GM19099 (cell line): Measurements from ENCODE around the gene TXK.

Experiments used
- POLR2A ChIP-seq: IDR thresholded peaks from 3 replicates; pipeline ENCODE4 v1.6.1; 2011; ENCODE audit warnings: low read depth; ENCODE audit not compliant: insufficient read length; ENCODE audit errors: extremely low read depth

TXK gene

DNA sequence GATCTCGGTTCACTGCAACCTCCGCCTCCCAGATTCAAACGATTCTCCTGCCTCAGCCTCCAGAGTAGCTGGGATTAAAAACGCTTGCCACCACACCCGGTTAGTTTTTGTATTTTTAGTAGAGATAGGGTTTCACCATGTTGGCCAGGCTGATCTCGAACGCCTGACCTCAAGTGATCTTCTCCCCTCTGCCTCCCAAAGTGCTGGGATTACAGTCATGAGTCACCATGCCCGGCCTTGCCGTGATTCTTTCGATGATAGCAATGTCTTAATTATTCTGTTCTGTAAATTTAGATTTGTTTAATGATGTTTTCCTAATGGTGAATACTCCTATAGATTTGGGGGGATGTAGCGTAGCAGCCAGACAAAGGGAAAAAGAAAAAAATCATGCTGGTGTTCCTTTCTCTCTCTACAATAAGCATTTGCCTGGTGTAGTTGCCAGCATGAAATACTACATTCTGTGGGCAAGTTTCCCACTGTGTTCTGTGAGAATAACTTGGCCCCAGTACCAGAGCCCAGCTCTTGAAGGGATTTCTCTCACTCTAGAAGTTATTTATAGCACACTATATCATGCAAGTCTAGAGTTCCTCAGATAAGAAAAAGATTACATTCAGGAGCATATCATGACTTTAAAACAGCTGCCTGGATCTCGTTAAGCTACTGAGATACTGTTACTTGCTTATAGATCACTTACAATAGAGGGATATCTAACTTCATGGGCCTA is 102.1 kb downstream of the TXK start:
- no peak for TF ChIP-seq POLR2A

DNA sequence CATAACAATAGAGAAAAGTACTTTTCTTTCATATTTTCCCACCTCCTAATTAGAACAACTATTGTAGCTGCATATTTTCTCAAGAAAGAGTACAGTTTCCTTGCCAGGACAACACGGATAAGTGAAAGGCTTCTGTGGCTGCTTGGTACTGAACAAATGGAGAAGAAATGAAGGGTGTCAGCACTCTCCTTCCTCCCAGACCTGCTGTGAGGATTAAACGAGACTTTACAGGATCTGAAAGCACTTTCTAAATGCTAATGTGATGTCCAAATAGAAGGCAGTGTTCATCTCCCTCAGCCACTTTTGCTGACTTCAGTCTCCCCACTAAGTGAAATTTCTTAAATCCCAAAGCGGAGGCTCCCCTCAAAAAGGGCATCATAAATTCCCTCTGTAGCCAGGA is 103.6 kb downstream of the TXK start:
- TF ChIP-seq POLR2A: no peak

DNA sequence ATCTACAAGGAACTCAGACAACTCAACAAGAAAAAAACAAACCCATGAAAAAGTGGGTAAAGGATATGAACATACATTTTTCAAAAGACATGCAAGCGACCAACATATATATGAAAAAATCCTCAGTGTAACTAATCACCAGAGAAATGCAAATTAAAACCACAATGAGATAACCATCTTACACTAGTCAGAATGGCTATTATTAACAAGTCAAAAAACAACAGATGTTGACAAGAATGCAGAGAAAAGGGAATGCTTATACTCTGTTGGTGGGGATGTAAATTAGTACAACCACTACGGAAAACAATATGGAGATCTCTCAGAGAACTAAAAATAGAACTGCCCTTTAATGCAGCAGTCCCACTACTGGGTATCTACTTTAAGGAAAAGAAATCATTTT is 105.4 kb downstream of the TXK start:
- TF ChIP-seq POLR2A: no peak

DNA sequence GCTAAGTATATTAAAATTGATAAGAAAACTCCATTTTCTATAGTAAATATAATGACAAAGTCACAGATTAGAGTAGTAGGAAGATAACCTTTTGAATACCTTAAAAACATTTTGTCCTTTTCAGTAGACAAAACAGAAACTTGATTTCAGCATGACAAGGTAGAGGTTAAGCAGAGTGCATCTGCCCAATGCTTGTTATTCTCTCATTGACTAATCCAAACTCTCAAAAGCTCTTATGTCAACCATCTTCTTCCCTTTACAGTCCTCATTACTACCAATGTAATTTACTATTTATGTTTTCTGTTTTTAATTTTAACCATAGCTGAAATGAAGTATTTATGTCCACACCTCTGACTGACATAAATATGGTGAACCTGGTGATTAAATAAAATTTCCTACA is 106.4 kb downstream of the TXK start:
- TF ChIP-seq POLR2A: no peak

DNA sequence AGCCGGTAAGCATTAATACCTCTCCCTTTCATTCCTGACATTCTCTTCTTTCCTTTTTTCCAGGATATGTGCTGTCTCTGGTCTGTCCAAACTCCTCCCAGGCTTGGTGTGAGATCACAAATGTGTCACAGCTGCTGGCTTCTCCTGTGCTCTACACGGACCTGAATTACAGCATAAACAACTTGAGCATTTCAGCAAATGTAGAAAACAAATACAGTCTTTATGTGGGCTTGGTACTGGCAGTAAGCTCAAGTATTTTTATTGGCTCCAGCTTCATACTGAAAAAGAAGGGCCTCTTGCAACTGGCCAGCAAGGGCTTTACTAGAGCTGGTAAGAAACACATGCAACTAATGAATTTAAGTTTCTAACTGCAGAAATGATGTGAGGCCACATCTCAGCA is 109.0 kb downstream of the TXK start:
- no peak for TF ChIP-seq POLR2A

DNA sequence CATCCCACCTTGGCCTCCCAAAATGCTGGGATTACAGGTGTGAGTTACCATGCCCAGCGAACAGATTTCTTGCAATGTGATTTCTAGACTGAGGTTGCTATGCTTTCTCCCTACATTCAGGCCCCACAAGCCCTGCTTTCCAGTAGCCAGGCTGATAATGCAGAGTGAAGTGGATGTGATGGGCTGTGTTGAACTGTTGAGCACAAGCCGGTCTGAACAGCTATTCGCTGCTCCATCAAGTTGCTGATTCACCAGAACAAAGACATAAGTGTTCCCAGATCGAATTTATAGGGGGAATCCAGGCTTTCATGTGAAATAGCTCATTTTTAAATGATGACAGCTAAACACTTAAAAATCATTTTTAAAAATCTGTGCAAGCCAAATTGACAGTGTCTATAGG is 109.5 kb downstream of the TXK start:
- no peak for TF ChIP-seq POLR2A

- TF ChIP-seq POLR2A: no peak
Measured at GRCh38 chr4:48022192-48022799, 111.8 kb downstream of the TXK start.

DNA sequence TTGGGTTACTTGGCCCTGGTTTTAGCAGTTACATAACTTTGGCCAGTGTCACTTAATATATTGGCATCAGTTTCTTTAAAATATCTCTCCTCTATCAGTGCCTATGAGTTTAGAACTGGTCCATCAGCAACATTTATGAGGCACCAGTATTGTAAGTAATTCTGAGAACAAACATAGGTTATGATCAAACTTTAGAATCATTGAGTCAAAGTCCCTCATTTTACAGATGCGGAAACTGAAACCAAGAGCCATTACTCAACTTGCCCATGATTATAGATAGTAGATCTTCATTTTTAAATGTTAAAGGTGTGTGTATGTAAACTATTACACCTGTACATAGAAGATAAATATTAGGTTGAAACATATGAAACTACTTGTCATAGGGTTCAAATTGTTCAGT is 113.0 kb downstream of the TXK start:
- TF ChIP-seq POLR2A: no peak

DNA sequence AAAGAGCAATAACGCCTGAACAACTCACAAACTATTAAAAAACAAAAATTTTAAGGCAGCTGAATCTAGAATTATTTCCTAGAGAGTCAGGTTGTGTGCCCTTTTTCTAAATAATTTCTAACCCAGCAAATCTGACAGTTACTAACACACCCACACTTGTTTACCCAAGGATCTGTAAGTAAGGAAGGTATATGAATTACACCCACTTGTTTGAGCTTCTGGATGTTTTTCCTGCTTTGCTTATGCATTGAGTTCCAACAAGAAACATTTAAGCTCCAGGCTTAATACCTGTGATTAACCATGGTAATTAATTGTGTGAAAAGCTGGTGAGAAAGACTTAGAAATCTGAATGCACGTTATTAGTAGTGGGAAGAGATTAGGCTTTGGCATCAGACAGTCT is 115.9 kb downstream of the TXK start:
- TF ChIP-seq POLR2A: no peak

- TF ChIP-seq POLR2A: no peak
Measured at GRCh38 chr4:48017108-48017571, 116.9 kb downstream of the TXK start.
